ENCODE measurements around the gene SUSD6.

Gene SUSD6

DNA sequence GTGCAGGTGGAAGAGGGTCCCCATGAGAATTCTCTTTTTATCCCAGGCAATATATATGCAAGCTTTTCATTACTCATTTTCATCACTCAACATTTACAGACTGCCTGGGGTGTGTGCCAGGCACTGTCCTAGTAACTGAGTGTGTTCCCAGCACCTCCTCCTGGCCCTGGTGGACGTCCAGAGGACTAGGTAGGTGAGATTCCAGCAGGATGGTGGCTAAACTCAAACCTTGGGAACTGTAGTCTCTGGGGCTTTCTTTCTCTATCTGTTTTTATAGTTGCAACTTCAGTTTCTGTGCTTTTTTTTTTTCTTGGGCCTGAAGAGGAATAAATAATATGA lies 63.8 kb downstream of the SUSD6 start:
- H3K27ac ChIP-seq (ENCODE audit: low read depth, low read length) = peak overlapping the region; percentile 49

DNA sequence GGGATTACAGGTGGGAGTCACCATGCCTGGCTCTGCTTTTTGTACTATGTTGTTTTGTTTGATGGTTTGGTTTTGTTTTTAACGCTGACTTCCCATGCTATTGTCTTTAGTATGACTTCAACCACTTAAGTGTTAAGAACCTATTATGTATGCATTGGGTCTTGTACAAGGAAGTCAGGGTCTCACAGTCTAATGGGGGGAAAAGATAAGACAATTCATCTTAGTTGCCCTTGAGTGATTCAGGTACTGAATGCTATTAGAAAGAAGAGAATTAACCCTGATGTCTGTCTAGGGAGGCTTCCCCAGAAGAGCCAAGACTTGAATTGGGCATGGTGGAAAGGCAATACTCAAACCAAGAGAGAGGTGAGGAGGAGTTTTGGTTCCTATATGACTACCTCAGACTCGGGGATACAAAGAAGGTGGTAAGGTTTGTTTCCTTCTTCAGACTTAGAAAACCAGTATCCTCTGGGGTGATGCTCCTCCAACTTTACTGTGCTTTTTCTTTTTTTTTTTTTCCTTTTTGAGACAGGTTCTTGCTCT lies 64.6 kb downstream of the SUSD6 start:
- Histone ChIP-seq H3K9ac (ENCODE audit: low read length in 5 of 5) (no peak overlapping the region), H3K36me3 (ENCODE audit: control insufficient read depth in 5 of 5, insufficient read depth in 5 of 5, low read length in 5 of 5) (peaks cover 0 to 2% (median 0%) of the 10 kb centered on the region in 5 donors), H3K4me3 (ENCODE audit: low read depth in 1 of 5, low read length in 5 of 5) (no peak overlapping the region), H3K27me3 (ENCODE audit: control insufficient read depth in 5 of 5, insufficient read depth in 4 of 5, low read length in 5 of 5) (no peaks in the 10 kb centered on the region), H3K9me3 (ENCODE audit: control insufficient read depth in 5 of 5, low read length in 5 of 5) (no peaks in the 10 kb centered on the region), H3K27ac (ENCODE audit: low read depth, low read length) (no peak overlapping the region), H3K4me1 (ENCODE audit: control insufficient read depth in 5 of 5, insufficient read depth in 5 of 5, low read length in 5 of 5) (peaks cover 7 to 51% (median 43%) of the 10 kb centered on the region in 5 donors)

More for the DNA sequence above, 63.8 kb downstream of the SUSD6 start:
- no peaks in the 10 kb centered on the region for H3K27me3 ChIP-seq (ENCODE audit: control insufficient read depth in 5 of 5, insufficient read depth in 4 of 5, low read length in 5 of 5)
- H3K4me3 ChIP-seq (ENCODE audit: low read depth in 1 of 5, low read length in 5 of 5) = no peak overlapping the region
- H3K4me1 ChIP-seq (ENCODE audit: control insufficient read depth in 5 of 5, insufficient read depth in 5 of 5, low read length in 5 of 5) = peaks cover 7 to 58% (median 50%) of the 10 kb centered on the region in 5 donors
- H3K9me3 ChIP-seq (ENCODE audit: control insufficient read depth in 5 of 5, low read length in 5 of 5) = no peaks in the 10 kb centered on the region
- H3K9ac ChIP-seq (ENCODE audit: low read length in 5 of 5) = no peak overlapping the region
- peaks cover 0 to 2% (median 0%) of the 10 kb centered on the region in 5 donors for H3K36me3 ChIP-seq (ENCODE audit: control insufficient read depth in 5 of 5, insufficient read depth in 5 of 5, low read length in 5 of 5)

DNA sequence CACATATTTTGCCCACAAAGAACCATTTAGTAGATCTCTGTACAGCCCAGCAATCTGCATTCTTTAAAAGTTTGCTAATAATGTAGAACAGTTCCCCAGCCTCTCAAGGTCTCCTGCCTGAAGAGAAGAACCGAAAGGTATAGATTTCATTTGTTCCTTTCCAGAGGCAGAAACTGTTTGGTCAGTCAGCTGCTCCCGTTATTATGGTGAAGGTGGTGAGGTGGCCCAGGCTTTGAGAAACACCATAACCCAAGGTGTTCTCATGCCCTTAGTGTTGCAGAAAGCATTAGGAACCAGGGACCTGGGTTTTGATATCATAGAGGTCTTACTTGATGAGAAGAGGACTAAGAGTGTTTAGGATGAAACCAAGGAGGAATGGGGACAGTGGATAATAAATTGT lies 65.3 kb downstream of the SUSD6 start:
- peaks cover 7 to 46% (median 38%) of the 10 kb centered on the region in 5 donors for H3K4me1 ChIP-seq (ENCODE audit: control insufficient read depth in 5 of 5, insufficient read depth in 5 of 5, low read length in 5 of 5)
- peaks cover 0 to 2% (median 0%) of the 10 kb centered on the region in 5 donors for H3K36me3 ChIP-seq (ENCODE audit: control insufficient read depth in 5 of 5, insufficient read depth in 5 of 5, low read length in 5 of 5)
- H3K27ac ChIP-seq (ENCODE audit: low read depth, low read length) = no peak overlapping the region
- no peak overlapping the region for H3K4me3 ChIP-seq (ENCODE audit: low read depth in 1 of 5, low read length in 5 of 5)
- no peaks in the 10 kb centered on the region for H3K27me3 ChIP-seq (ENCODE audit: control insufficient read depth in 5 of 5, insufficient read depth in 4 of 5, low read length in 5 of 5)
- H3K9ac ChIP-seq (ENCODE audit: low read length in 5 of 5) = no peak overlapping the region
- H3K9me3 ChIP-seq (ENCODE audit: control insufficient read depth in 5 of 5, low read length in 5 of 5) = no peaks in the 10 kb centered on the region

DNA sequence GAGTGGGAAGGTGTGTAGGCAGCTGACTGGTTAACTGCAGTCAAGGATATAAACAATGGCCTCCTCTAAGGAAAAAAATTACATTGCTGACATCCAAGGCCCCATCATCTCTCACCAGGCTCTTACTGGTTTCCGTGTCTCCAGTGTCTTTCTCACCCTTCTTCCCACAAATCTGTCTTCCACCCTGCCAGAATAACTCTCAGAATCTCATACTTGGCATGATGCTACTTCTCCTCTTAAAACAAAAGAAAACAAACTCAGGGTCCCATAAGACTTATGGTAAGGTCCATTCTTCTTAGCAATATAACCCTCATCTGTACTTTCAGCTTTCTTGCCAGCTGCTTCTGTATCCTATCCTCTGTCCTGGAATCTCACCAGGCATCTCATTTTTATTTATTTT lies 68.9 kb downstream of the SUSD6 start:
- H3K27me3 ChIP-seq (ENCODE audit: control insufficient read depth in 5 of 5, insufficient read depth in 4 of 5, low read length in 5 of 5) = no peaks in the 10 kb centered on the region
- no peaks in the 10 kb centered on the region for H3K9me3 ChIP-seq (ENCODE audit: control insufficient read depth in 5 of 5, low read length in 5 of 5)
- peaks cover 0 to 2% (median 0%) of the 10 kb centered on the region in 5 donors for H3K36me3 ChIP-seq (ENCODE audit: control insufficient read depth in 5 of 5, insufficient read depth in 5 of 5, low read length in 5 of 5)
- H3K4me3 ChIP-seq (ENCODE audit: low read depth in 1 of 5, low read length in 5 of 5) = no peak overlapping the region
- H3K27ac ChIP-seq (ENCODE audit: low read depth, low read length) = no peak overlapping the region
- peaks cover 0 to 46% (median 42%) of the 10 kb centered on the region in 5 donors for H3K4me1 ChIP-seq (ENCODE audit: control insufficient read depth in 5 of 5, insufficient read depth in 5 of 5, low read length in 5 of 5)
- H3K9ac ChIP-seq (ENCODE audit: low read length in 5 of 5) = no peak overlapping the region

DNA sequence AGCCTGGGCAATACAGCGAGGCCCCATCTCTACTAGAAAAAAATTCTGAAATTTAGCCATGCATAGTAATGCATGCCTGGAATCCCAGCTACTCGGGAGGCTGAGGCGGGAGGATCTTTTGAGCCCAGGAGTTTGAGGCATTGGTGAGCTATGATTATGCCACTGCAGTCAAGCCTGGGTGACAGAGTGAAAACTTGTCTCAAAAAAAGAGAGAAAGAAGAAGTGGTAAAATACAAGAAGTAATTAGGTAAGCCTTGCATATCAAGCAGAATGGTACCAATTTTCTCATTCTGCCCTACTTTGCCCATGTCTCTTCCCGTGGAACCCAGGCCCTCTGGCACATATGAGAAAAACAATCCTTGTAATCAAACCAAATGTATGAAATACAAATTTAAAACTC lies 70.7 kb downstream of the SUSD6 start:
- H3K4me3 ChIP-seq (ENCODE audit: low read depth in 1 of 5, low read length in 5 of 5) = no peak overlapping the region
- no peaks in the 10 kb centered on the region for H3K27me3 ChIP-seq (ENCODE audit: control insufficient read depth in 5 of 5, insufficient read depth in 4 of 5, low read length in 5 of 5)
- no peak overlapping the region for H3K9ac ChIP-seq (ENCODE audit: low read length in 5 of 5)
- peaks cover 0 to 49% (median 46%) of the 10 kb centered on the region in 5 donors for H3K4me1 ChIP-seq (ENCODE audit: control insufficient read depth in 5 of 5, insufficient read depth in 5 of 5, low read length in 5 of 5)
- peak overlapping the region; percentile 46 for H3K27ac ChIP-seq (ENCODE audit: low read depth, low read length)
- H3K9me3 ChIP-seq (ENCODE audit: control insufficient read depth in 5 of 5, low read length in 5 of 5) = no peaks in the 10 kb centered on the region
- H3K36me3 ChIP-seq (ENCODE audit: control insufficient read depth in 5 of 5, insufficient read depth in 5 of 5, low read length in 5 of 5) = peaks cover 0 to 2% (median 0%) of the 10 kb centered on the region in 5 donors

DNA sequence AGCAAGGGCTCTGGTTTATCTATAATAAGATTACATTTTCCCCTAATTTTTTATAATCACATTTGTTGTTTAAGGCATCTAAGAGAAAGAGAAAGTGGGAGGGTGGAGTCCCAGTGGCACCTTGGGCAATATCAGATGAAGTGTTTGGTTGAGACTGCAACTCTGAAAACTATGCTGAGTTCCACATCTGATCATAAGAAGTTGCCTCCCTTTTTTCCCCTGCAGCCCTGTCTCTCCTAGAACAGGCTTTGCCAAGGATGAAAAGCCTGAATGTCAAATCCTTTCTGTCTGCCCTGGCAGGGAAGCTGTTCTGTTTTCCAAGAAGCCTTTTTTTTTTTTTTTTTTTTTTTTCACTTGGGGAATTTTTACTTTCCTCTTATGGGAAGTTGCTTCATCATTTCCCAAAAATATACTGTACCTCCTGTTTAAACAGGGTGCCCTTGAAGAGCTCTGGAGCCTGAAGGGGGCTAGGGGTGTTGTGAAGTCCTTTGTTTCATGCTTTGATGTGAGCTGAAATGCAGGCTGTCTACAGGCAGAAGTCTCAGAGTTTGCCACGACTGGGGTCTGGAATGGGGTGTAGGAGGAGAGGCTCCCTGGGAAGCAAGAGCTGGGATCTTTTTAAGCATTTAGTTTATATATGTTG lies 71.3 kb downstream of the SUSD6 start:
- peaks cover 0 to 49% (median 46%) of the 10 kb centered on the region in 5 donors for H3K4me1 ChIP-seq (ENCODE audit: control insufficient read depth in 5 of 5, insufficient read depth in 5 of 5, low read length in 5 of 5)
- H3K9me3 ChIP-seq (ENCODE audit: control insufficient read depth in 5 of 5, low read length in 5 of 5) = no peaks in the 10 kb centered on the region
- no peak overlapping the region for H3K4me3 ChIP-seq (ENCODE audit: low read depth in 1 of 5, low read length in 5 of 5)
- H3K27ac ChIP-seq (ENCODE audit: low read depth, low read length) = peak overlapping the region; percentile 79
- H3K9ac ChIP-seq (ENCODE audit: low read length in 5 of 5) = peak overlapping the region in 4 of 5 donors; percentile 5 to 42 (median 24)
- H3K27me3 ChIP-seq (ENCODE audit: control insufficient read depth in 5 of 5, insufficient read depth in 4 of 5, low read length in 5 of 5) = no peaks in the 10 kb centered on the region
- peaks cover 0 to 2% (median 0%) of the 10 kb centered on the region in 5 donors for H3K36me3 ChIP-seq (ENCODE audit: control insufficient read depth in 5 of 5, insufficient read depth in 5 of 5, low read length in 5 of 5)

DNA sequence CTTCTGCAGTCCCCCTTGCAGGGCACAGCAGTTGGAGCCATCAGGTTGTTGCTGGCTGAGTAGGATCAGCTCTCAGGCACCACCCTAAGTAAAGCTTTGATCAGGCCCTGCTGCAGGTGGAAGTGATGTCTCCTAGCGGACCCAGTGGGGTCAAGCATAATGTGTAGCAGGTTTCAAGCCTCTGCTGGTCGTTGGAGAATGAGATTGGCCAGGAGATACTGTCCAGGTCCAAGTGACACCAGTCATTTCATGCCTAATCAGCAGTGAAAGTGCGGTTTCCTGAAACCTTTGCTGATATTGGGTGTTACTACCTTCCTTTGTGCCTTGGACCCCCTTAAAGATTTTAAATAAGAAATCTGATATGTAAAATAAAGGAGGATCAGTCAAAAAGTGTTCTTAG lies 72.6 kb downstream of the SUSD6 start:
- Histone ChIP-seq H3K9me3 (ENCODE audit: control insufficient read depth in 5 of 5, low read length in 5 of 5) (no peaks in the 10 kb centered on the region), H3K4me3 (ENCODE audit: low read depth in 1 of 5, low read length in 5 of 5) (no peak overlapping the region), H3K27ac (ENCODE audit: low read depth, low read length) (peak overlapping the region; percentile 15), H3K27me3 (ENCODE audit: control insufficient read depth in 5 of 5, insufficient read depth in 4 of 5, low read length in 5 of 5) (no peaks in the 10 kb centered on the region), H3K36me3 (ENCODE audit: control insufficient read depth in 5 of 5, insufficient read depth in 5 of 5, low read length in 5 of 5) (peaks cover 0 to 6% (median 0%) of the 10 kb centered on the region in 5 donors), H3K9ac (ENCODE audit: low read length in 5 of 5) (no peak overlapping the region), H3K4me1 (ENCODE audit: control insufficient read depth in 5 of 5, insufficient read depth in 5 of 5, low read length in 5 of 5) (peaks cover 0 to 57% (median 46%) of the 10 kb centered on the region in 5 donors)

DNA sequence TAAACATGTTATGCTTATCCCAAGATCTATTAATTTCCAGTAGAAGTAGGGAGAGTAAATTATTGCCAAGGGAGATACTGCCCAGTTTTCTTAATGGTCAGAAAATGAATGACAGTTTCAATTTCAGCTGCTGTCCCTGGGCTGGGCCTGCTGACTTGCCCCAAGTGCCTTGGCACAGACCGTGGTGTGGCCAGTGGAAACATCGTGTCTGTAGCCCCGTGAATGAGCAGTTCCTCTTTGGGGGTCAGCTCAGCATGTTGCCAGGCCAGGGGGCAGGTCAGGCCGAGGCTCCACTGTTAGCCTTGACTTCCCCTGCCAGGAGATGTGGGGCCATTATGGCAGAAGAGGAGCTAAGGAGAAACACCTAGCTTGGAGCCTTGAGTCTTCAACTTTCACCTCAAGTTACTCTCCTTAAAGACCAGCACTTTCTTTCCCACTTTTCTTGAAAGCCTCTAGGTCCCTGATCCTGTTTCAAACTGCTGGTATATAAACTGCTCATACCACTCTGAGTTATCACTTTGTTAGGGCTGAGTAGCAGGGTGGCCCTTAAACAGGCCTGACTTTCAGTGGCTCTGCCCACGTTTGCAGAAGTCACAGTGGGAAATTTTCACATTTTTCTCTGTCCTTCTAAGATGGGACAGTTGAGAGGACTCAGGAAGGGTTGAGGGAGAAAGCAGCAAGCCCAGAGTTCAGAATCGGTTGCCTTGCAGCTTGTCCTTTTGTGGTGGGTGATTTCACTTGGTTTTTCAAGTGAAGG lies 73.2 kb downstream of the SUSD6 start:
- H3K9me3 ChIP-seq (ENCODE audit: control insufficient read depth in 5 of 5, low read length in 5 of 5) = no peaks in the 10 kb centered on the region
- no peak overlapping the region for H3K4me3 ChIP-seq (ENCODE audit: low read depth in 1 of 5, low read length in 5 of 5)
- peaks cover 0 to 7% (median 0%) of the 10 kb centered on the region in 5 donors for H3K36me3 ChIP-seq (ENCODE audit: control insufficient read depth in 5 of 5, insufficient read depth in 5 of 5, low read length in 5 of 5)
- peak overlapping the region; percentile 15 for H3K27ac ChIP-seq (ENCODE audit: low read depth, low read length)
- H3K9ac ChIP-seq (ENCODE audit: low read length in 5 of 5) = peak overlapping the region in 1 of 5 donors; percentile 47
- peaks cover 0 to 57% (median 46%) of the 10 kb centered on the region in 5 donors for H3K4me1 ChIP-seq (ENCODE audit: control insufficient read depth in 5 of 5, insufficient read depth in 5 of 5, low read length in 5 of 5)
- H3K27me3 ChIP-seq (ENCODE audit: control insufficient read depth in 5 of 5, insufficient read depth in 4 of 5, low read length in 5 of 5) = no peaks in the 10 kb centered on the region

DNA sequence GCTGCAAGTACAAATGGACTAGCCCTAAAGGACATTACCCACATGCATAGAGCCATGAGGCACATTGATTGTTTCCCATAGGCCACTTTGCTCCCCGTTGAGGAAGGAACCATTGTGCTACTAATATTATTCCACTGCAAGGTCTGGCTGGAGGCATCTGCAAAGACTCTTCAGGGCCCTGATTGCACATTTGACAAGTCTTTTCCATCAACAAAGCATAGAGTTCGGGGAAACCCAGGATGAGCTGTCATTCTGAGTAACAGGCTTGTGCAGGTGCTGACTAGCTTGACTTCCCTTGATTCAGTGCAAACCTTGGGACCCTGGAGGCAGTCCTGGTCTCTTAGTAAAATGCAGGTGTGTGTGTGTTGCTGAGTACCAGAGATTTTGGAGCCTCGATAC lies 73.8 kb downstream of the SUSD6 start:
- Histone ChIP-seq H3K9ac (ENCODE audit: low read length in 5 of 5) (no peak overlapping the region), H3K9me3 (ENCODE audit: control insufficient read depth in 5 of 5, low read length in 5 of 5) (no peaks in the 10 kb centered on the region), H3K4me1 (ENCODE audit: control insufficient read depth in 5 of 5, insufficient read depth in 5 of 5, low read length in 5 of 5) (peaks cover 0 to 59% (median 47%) of the 10 kb centered on the region in 5 donors)

DNA sequence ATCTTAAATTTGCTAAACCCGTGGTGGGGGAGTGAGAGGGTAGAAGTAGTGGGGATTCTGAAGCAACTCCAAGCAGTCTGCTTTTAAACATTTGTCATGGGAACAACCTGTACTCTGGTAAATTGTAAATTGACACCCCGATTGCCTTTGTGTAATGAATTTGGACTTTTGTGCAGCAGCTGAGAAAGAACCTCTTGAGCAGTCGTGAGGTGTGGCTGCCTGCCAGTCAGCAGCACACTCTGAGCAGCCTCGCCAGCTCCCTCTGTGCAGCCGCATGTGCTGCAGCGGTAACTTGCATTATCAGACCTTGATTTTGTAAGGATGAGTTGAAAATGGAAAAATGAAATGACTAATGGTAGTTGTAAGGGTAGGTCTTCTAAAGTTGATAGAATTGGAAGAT lies 74.3 kb downstream of the SUSD6 start:
- Histone ChIP-seq H3K9ac (ENCODE audit: low read length in 5 of 5) (no peak overlapping the region), H3K27ac (ENCODE audit: low read depth, low read length) (peak overlapping the region; percentile 31), H3K27me3 (ENCODE audit: control insufficient read depth in 5 of 5, insufficient read depth in 4 of 5, low read length in 5 of 5) (no peaks in the 10 kb centered on the region), H3K36me3 (ENCODE audit: control insufficient read depth in 5 of 5, insufficient read depth in 5 of 5, low read length in 5 of 5) (peaks cover 0 to 7% (median 0%) of the 10 kb centered on the region in 5 donors), H3K4me3 (ENCODE audit: low read depth in 1 of 5, low read length in 5 of 5) (no peak overlapping the region), H3K9me3 (ENCODE audit: control insufficient read depth in 5 of 5, low read length in 5 of 5) (no peaks in the 10 kb centered on the region), H3K4me1 (ENCODE audit: control insufficient read depth in 5 of 5, insufficient read depth in 5 of 5, low read length in 5 of 5) (peaks cover 0 to 63% (median 52%) of the 10 kb centered on the region in 5 donors)

More for the DNA sequence above, 73.8 kb downstream of the SUSD6 start:
- Histone ChIP-seq H3K36me3 (ENCODE audit: control insufficient read depth in 5 of 5, insufficient read depth in 5 of 5, low read length in 5 of 5) (peaks cover 0 to 7% (median 0%) of the 10 kb centered on the region in 5 donors), H3K27ac (ENCODE audit: low read depth, low read length) (peak overlapping the region; percentile 31), H3K4me3 (ENCODE audit: low read depth in 1 of 5, low read length in 5 of 5) (no peak overlapping the region), H3K27me3 (ENCODE audit: control insufficient read depth in 5 of 5, insufficient read depth in 4 of 5, low read length in 5 of 5) (no peaks in the 10 kb centered on the region)
